Neural cell (in vitro differentiated cells): Measurements from ENCODE around the gene PITPNB. TPM values are rescaled to one million over a fixed set of nuclear protein-coding genes. Genes with fewer than 3 reads are reported as not detected.

Experiments used
- H2AFZ ChIP-seq: fragments of 200-600, 300-800 bp; sonication (generic), shearing (Covaris generic); 2 replicates; pipeline ENCODE4 v1.6.0; 2014; ENCODE audit warnings: low read depth, mild to moderate bottlenecking, antibody characterized with exemption, low read length, moderate library complexity
- H3F3A ChIP-seq: fragments of 200-600 bp; shearing (Covaris generic); 2 replicates; pipeline ENCODE4 v1.6.1; 2016; ENCODE audit warnings: mild to moderate bottlenecking, moderate library complexity, mixed read lengths, antibody characterized with exemption, low read length; ENCODE audit not compliant: insufficient read depth, poor library complexity, severe bottlenecking
- H3K27ac ChIP-seq: fragments of 200-600, 300-800 bp; sonication (generic), shearing (Covaris generic); 2 replicates; pipeline ENCODE4 v1.5.1; 2014; ENCODE audit warnings: mild to moderate bottlenecking, low read length, moderate library complexity
- H3K27me3 ChIP-seq: fragments of 300-800, 200-600 bp; sonication (generic), shearing (Covaris generic); 2 replicates; pipeline ENCODE4 v1.6.0; 2014; ENCODE audit warnings: mild to moderate bottlenecking, low read depth, low read length, moderate library complexity; ENCODE audit not compliant: insufficient read depth
- H3K36me3 ChIP-seq: fragments of 300-800, 200-600 bp; sonication (generic), shearing (Covaris generic); 2 replicates; pipeline ENCODE4 v1.5.1; 2014; ENCODE audit warnings: mild to moderate bottlenecking, antibody characterized with exemption, low read length, moderate library complexity; ENCODE audit not compliant: insufficient read depth
- H3K4me2 ChIP-seq: fragments of 300-800, 200-600 bp; sonication (generic), shearing (Covaris generic); 2 replicates; pipeline ENCODE4 v1.6.0; 2014; ENCODE audit warnings: mild to moderate bottlenecking, low read length
- H3K4me3 ChIP-seq: fragments of 300-800, 200-600 bp; sonication (generic), shearing (Covaris generic); 2 replicates; pipeline ENCODE4 v1.5.1; 2014; ENCODE audit warnings: mild to moderate bottlenecking, low read length, moderate library complexity
- H3K79me2 ChIP-seq: fragments of 200-600 bp; shearing (Covaris generic); replicated peaks from 2 replicates; pipeline ENCODE4 v1.6.0; 2014; ENCODE audit warnings: mild to moderate bottlenecking, low read length, moderate library complexity; ENCODE audit not compliant: insufficient read depth
- H3K9ac ChIP-seq: fragments of 300-800, 200-600 bp; sonication (generic), shearing (Covaris generic); 2 replicates; pipeline ENCODE4 v1.6.1; 2016; ENCODE audit warnings: mild to moderate bottlenecking, low read length, mixed read lengths
- H3K9me2 ChIP-seq: fragments of 200-600 bp; shearing (Covaris generic); 2 replicates; pipeline ENCODE4 v1.6.1; 2016; ENCODE audit warnings: mild to moderate bottlenecking, low read length, mixed read lengths; ENCODE audit not compliant: insufficient read depth
- H3K9me3 ChIP-seq: fragments of 200-600, 300-800 bp; sonication (generic), shearing (Covaris generic); 2 replicates; pipeline ENCODE4 v1.6.1; 2016; ENCODE audit warnings: mild to moderate bottlenecking, mixed run types, low read length, moderate library complexity, mixed read lengths
- H4K20me1 ChIP-seq: fragments of 200-600 bp; shearing (Covaris generic); 2 replicates; pipeline ENCODE4 v1.6.1; 2016; ENCODE audit warnings: mild to moderate bottlenecking, mixed run types; ENCODE audit not compliant: insufficient read depth
- CTCF ChIP-seq: fragments of 450-650 bp; IDR thresholded peaks from 2 replicates; pipeline ENCODE4 v1.5.1; 2014; ENCODE audit warnings: antibody characterized with exemption, mild to moderate bottlenecking, moderate library complexity; ENCODE audit not compliant: poor library complexity, severe bottlenecking
- EP300 ChIP-seq: fragments of 450-650 bp; conservative IDR thresholded peaks from 2 replicates; pipeline ENCODE4 v1.6.1; 2014; ENCODE audit warnings: antibody characterized with exemption, mild to moderate bottlenecking, moderate library complexity; ENCODE audit not compliant: poor library complexity, severe bottlenecking
- EZH2 ChIP-seq: fragments of 200-600, 300-800 bp; shearing (Covaris generic), sonication (generic); IDR thresholded peaks from 2 replicates; pipeline ENCODE4 v1.6.1; 2014; ENCODE audit warnings: antibody characterized with exemption, low read length, borderline replicate concordance, mild to moderate bottlenecking; ENCODE audit not compliant: insufficient read depth, poor library complexity, severe bottlenecking
- MXI1 ChIP-seq: fragments of 450-650 bp; conservative IDR thresholded peaks from 2 replicates; pipeline ENCODE4 v1.6.1; 2014; ENCODE audit warnings: antibody characterized with exemption, mild to moderate bottlenecking; ENCODE audit not compliant: poor library complexity, severe bottlenecking
- POLR2AphosphoS5 ChIP-seq: IDR thresholded peaks from 2 replicates; pipeline ENCODE4 v1.6.1; 2012
- RAD21 ChIP-seq: fragments of 450-650 bp; conservative IDR thresholded peaks from 2 replicates; pipeline ENCODE4 v1.6.1; 2014; ENCODE audit warnings: antibody characterized with exemption, mild to moderate bottlenecking, moderate library complexity
- REST ChIP-seq: IDR thresholded peaks from 2 replicates; pipeline ENCODE4 v1.6.1; 2012; ENCODE audit warnings: borderline replicate concordance
- SMC3 ChIP-seq: fragments of 450-650 bp; conservative IDR thresholded peaks from 2 replicates; pipeline ENCODE4 v1.6.1; 2014; ENCODE audit warnings: antibody characterized with exemption, mild to moderate bottlenecking, moderate library complexity; ENCODE audit not compliant: poor library complexity
- TAF1 ChIP-seq: IDR thresholded peaks from 2 replicates; pipeline ENCODE4 v1.6.1; 2012; ENCODE audit warnings: low read depth
- polyA plus RNA-seq: library from polyadenylated mRNA; depleted of rRNA; stranded (reverse); fragments of >200 nt; gene quantifications from 2 replicates; pipeline ENCODE4 v1.2.3, GENCODE V29; 2014

PITPNB gene
- polyA plus RNA-seq, 1 donor from 2014 or later, result 44.8 TPM

- TF ChIP-seq EZH2, result no peak
- no peak for TF ChIP-seq CTCF
- no peak for TF ChIP-seq RAD21
- no peak for TF ChIP-seq REST
- TF ChIP-seq EP300, result no peak
- TF ChIP-seq TAF1, result no peak
- no peak for TF ChIP-seq SMC3
- no peak for TF ChIP-seq POLR2AphosphoS5
- no peak for TF ChIP-seq MXI1
- no peaks in the 10 kb centered on the region for H3F3A ChIP-seq
These were observed 78.6 kb downstream of the PITPNB start for GRCh38 chr22:27840436-27840835.

DNA sequence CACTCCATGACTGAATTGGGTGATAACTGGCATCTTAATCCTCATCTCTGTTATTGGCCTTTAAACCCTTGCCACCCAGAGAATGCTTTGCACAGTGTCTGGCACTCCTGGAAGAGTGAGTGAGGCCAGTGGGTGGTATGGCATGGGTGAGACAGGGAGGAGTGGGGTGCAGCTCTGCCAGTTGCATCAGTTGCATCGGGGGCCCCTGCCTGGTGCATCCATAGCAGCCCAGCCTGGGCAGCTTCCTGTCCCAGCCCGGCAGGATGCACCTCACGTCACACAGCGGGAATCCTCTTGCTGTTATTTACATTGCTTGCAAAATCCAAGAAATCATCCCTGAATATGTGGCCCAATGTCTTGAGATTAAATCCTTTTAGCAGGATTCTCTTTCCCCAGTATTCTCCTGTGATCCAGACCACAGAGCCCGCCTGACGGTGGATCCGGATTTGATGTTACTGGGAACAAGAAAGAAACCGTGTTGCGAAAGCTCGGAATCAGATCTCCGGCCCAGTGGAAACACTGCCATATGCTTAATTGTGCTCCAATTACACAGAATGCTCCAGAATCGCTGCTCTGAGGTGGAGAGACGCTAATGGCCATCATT lies 79.9 kb downstream of the PITPNB start:
- no peaks in the 10 kb centered on the region for H3K36me3 ChIP-seq
- no peak overlapping the region for H3K27ac ChIP-seq
- H3K79me2 ChIP-seq, result no peaks in the 10 kb centered on the region
- no peak overlapping the region for H3K9ac ChIP-seq
- H3K4me2 ChIP-seq, result no peak overlapping the region
- no peak for TF ChIP-seq EP300
- no peak for TF ChIP-seq CTCF
- TF ChIP-seq REST, result no peak
- TF ChIP-seq RAD21, result no peak
- no peak for TF ChIP-seq EZH2
- TF ChIP-seq POLR2AphosphoS5, result no peak
- no peak for TF ChIP-seq MXI1
- TF ChIP-seq TAF1, result no peak
- TF ChIP-seq SMC3, result no peak
- no peaks in the 10 kb centered on the region for H3K9me2 ChIP-seq
- H2AFZ ChIP-seq, result no peak overlapping the region
- H3K27me3 ChIP-seq, result no peaks in the 10 kb centered on the region
- no peaks in the 10 kb centered on the region for H3K9me3 ChIP-seq
- no peaks in the 10 kb centered on the region for H4K20me1 ChIP-seq
- no peaks in the 10 kb centered on the region for H3F3A ChIP-seq
- H3K4me3 ChIP-seq, result no peak overlapping the region

More at GRCh38 chr22:27840436-27840835, 78.6 kb downstream of the PITPNB start:
- Histone ChIP-seq H3K27ac (no peak overlapping the region), H3K9ac (no peak overlapping the region), H3K9me3 (no peaks in the 10 kb centered on the region), H4K20me1 (no peaks in the 10 kb centered on the region), H3K4me3 (no peak overlapping the region), H3K9me2 (no peaks in the 10 kb centered on the region), H3K4me2 (no peak overlapping the region), H3K36me3 (no peaks in the 10 kb centered on the region), H2AFZ (no peak overlapping the region), H3K27me3 (no peaks in the 10 kb centered on the region), H3K79me2 (no peaks in the 10 kb centered on the region)
